GM12891 (cell line): Measurements from ENCODE around the gene ECHS1.

Experiments used
- DNase-seq: peaks from one replicate; pipeline ENCODE4 v3.0.0; 2011; ENCODE audit warnings: low spot score; ENCODE audit not compliant: insufficient read length
- FAIRE-seq: peaks from 2 replicates; lab custom pipeline; 2011; peaks lifted over from hg19 to GRCh38; lab: Jason Lieb, UNC
- PAX5 ChIP-seq: IDR thresholded peaks from 2 replicates; pipeline ENCODE4 v1.6.1; 2011; ENCODE audit warnings: low read length, moderate library complexity, mild to moderate bottlenecking; ENCODE audit not compliant: insufficient read depth, severe bottlenecking
- POLR2A ChIP-seq: IDR thresholded peaks from 2 replicates; pipeline ENCODE4 v1.6.1; 2011; ENCODE audit warnings: low read depth, low read length, control low read depth
- POLR2AphosphoS5 ChIP-seq: IDR thresholded peaks from 2 replicates; pipeline ENCODE4 v1.6.1; 2011; ENCODE audit warnings: low read depth, low read length, control low read depth
- POU2F2 ChIP-seq: IDR thresholded peaks from 2 replicates; pipeline ENCODE4 v1.6.1; 2011; ENCODE audit warnings: low read depth, mild to moderate bottlenecking, control low read depth, low read length, moderate library complexity
- SPI1 ChIP-seq: IDR thresholded peaks from 2 replicates; pipeline ENCODE4 v1.6.1; 2011; ENCODE audit warnings: low read depth, low read length, control low read depth
- TAF1 ChIP-seq: IDR thresholded peaks from 2 replicates; pipeline ENCODE4 v1.6.1; 2011; ENCODE audit warnings: low read depth, low read length, control low read depth

Gene ECHS1

GRCh38 chr10:133361227-133361626 lies 11.9 kb downstream of the ECHS1 start:
- no peak for TF ChIP-seq TAF1
- TF ChIP-seq SPI1 = no peak
- no peak for TF ChIP-seq PAX5
- no peak for TF ChIP-seq POLR2AphosphoS5
- no peak for TF ChIP-seq POU2F2
- FAIRE-seq (peak; percentile 26), DNase-seq (no peak)

GRCh38 chr10:133359972-133360610 lies 13.1 kb downstream of the ECHS1 start:
- TF ChIP-seq POLR2A (no peak), SPI1 (no peak), PAX5 (no peak), POLR2AphosphoS5 (no peak), POU2F2 (no peak), TAF1 (no peak)
- no peak for FAIRE-seq

GRCh38 chr10:133359554-133359971 lies 13.6 kb downstream of the ECHS1 start:
- FAIRE-seq (no peak), DNase-seq (no peak)
- TF ChIP-seq SPI1 (no peak), POLR2AphosphoS5 (no peak), POU2F2 (no peak), TAF1 (no peak), POLR2A (no peak), PAX5 (no peak)

More at GRCh38 chr10:133359972-133360610, 13.1 kb downstream of the ECHS1 start:
- no peak for DNase-seq

GRCh38 chr10:133358925-133359310 lies 14.2 kb downstream of the ECHS1 start:
- DNase-seq (no peak), FAIRE-seq (no peak)
- no peak for TF ChIP-seq SPI1
- no peak for TF ChIP-seq POLR2A
- no peak for TF ChIP-seq POLR2AphosphoS5
- no peak for TF ChIP-seq TAF1
- TF ChIP-seq PAX5 = no peak
- TF ChIP-seq POU2F2 = no peak

GRCh38 chr10:133358162-133358924 lies 14.8 kb downstream of the ECHS1 start:
- DNase-seq (no peak), FAIRE-seq (no peak)
- TF ChIP-seq TAF1 = no peak

GRCh38 chr10:133357285-133358161 lies 15.6 kb downstream of the ECHS1 start, which contains the start of gene FUOM:
FUOM (minus strand) TSS chr10:133358019; CDS start chr10:133358007, 12 bp downstream.
- peak; percentile 71 for FAIRE-seq
- peak; percentile 98 for DNase-seq
- TF ChIP-seq SPI1 (peak; percentile 83), TAF1 (peak; percentile 16; the same call in 1 of the 2 replicates), PAX5 (no peak)

- FAIRE-seq (no peak), DNase-seq (no peak)
- no peak for TF ChIP-seq POLR2A
- TF ChIP-seq TAF1 = no peak
- TF ChIP-seq POLR2AphosphoS5 = no peak
- no peak for TF ChIP-seq PAX5
- no peak for TF ChIP-seq SPI1
- no peak for TF ChIP-seq POU2F2
Measured at GRCh38 chr10:133356549-133357284, 16.4 kb downstream of the ECHS1 start.

GRCh38 chr10:133355991-133356390 lies 17.2 kb downstream of the ECHS1 start:
- FAIRE-seq = no peak

GRCh38 chr10:133355266-133355665 lies 17.9 kb downstream of the ECHS1 start:
- no peak for DNase-seq
- TF ChIP-seq SPI1 (no peak), POLR2A (no peak), PAX5 (no peak), POU2F2 (no peak), TAF1 (no peak), POLR2AphosphoS5 (no peak)
- FAIRE-seq = no peak

More at GRCh38 chr10:133355991-133356390, 17.2 kb downstream of the ECHS1 start:
- DNase-seq = no peak
- no peak for TF ChIP-seq POLR2A
- TF ChIP-seq POLR2AphosphoS5 = no peak
- no peak for TF ChIP-seq POU2F2
- TF ChIP-seq SPI1 = no peak
- TF ChIP-seq TAF1 = no peak
- TF ChIP-seq PAX5 = no peak
